ENCODE data around the gene PRKAG2. TPM values are rescaled to one million over a fixed set of nuclear protein-coding genes. Genes with fewer than 3 reads are reported as not detected.

Gene PRKAG2
- total RNA-seq, 4 donors from 2014 or later = 19.5 to 30.8 (median 27.6) TPM

DNA sequence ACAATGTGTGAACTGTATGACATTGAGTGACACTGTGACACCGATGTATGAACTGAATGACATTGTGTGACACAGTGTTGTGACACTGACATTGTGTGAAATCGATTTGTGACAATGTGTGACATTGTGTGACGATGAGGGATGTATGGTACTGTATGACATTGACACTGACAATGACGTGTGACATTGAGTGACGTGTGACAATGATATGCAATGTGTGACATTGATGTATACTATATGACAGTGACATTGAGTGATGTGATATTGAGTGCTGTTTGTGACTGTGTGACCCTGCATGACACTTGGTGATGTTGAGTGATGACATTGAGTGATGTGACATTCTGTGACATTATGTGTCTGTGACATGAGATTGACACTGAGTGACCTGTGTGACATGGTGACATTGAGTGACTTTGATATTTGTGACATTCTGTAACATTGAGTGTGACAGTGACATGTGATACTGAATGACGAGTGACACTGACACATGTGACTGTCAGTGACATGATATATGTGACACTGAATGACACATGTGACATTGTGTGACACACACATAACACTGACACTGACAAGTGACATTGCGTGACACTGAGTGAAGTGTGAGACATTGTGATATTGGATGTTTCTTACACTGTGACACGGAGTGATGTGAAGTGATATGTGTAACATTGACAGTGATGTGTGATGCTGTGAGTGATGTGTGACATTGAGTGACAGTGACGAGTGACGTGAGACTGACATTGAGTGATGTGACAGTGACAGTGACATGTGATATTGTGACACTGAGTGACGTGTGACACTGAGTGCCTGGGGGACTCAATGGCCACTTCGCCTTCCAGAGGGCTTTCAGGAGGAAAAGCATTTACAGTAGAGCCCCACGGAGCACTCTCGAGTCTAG lies 167.5 kb downstream of the PRKAG2 start:
- no peaks in the 10 kb centered on the region for H3K9me3 ChIP-seq
- WGBS, 2 donors = 93 to 96% methylated on average over 14 of the region's 14 CpGs
- TF ChIP-seq POLR2A (IDR thresholded peaks at IDR 0.05) = no peak
- TF ChIP-seq, protein P1, sequence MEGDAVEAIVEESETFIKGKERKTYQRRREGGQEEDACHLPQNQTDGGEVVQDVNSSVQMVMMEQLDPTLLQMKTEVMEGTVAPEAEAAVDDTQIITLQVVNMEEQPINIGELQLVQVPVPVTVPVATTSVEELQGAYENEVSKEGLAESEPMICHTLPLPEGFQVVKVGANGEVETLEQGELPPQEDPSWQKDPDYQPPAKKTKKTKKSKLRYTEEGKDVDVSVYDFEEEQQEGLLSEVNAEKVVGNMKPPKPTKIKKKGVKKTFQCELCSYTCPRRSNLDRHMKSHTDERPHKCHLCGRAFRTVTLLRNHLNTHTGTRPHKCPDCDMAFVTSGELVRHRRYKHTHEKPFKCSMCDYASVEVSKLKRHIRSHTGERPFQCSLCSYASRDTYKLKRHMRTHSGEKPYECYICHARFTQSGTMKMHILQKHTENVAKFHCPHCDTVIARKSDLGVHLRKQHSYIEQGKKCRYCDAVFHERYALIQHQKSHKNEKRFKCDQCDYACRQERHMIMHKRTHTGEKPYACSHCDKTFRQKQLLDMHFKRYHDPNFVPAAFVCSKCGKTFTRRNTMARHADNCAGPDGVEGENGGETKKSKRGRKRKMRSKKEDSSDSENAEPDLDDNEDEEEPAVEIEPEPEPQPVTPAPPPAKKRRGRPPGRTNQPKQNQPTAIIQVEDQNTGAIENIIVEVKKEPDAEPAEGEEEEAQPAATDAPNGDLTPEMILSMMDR (IDR thresholded peaks at IDR 0.05) = no peak
- H3K27ac ChIP-seq = no peak overlapping the region
- H3K4me3 ChIP-seq (replicated peaks in 1 of 3) = no peak overlapping the region
- no peaks in the 10 kb centered on the region for H3K36me3 ChIP-seq
- DNase-seq = no peak
- intact Hi-C loops (cut with DNase I) = no loop called here
- no peaks in the 10 kb centered on the region for H3K27me3 ChIP-seq
- H3K4me1 ChIP-seq = peaks cover 6 to 26% of the 10 kb centered on the region in 2 donors

DNA sequence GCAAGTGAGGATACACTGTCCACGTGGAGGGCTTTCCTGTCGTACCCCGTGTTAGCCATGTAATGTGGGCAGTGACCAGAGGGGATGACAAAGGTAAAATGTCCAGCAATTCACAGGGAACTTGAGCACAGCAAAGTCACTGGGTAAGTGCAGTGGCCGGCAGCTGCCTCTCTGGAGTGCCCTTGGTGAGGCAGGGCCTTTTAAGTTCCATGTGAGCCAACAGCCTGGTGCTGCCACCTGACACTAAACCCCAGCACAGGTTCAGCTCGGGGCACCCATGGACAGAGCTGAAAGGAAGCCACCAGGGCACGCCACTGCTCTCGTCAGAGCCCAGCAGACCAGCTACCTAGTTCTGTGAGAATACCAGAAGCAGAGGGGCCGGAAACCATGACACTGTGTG lies 168.3 kb downstream of the PRKAG2 start:
- TF ChIP-seq POLR2A (IDR thresholded peaks at IDR 0.05) = no peak
- TF ChIP-seq, protein P1 (IDR thresholded peaks at IDR 0.05) = no peak
- H3K27me3 ChIP-seq = no peaks in the 10 kb centered on the region
- H3K4me3 ChIP-seq (replicated peaks in 1 of 3) = no peak overlapping the region
- H3K9me3 ChIP-seq = no peaks in the 10 kb centered on the region
- DNase-seq = no peak
- peaks cover 6 to 26% of the 10 kb centered on the region in 2 donors for H3K4me1 ChIP-seq
- H3K27ac ChIP-seq = no peak overlapping the region
- intact Hi-C loops (cut with DNase I) = no loop called here
- no peaks in the 10 kb centered on the region for H3K36me3 ChIP-seq
- WGBS, 2 donors = 92 to 94% methylated on average over 7 to 8 of the region's 8 CpGs

DNA sequence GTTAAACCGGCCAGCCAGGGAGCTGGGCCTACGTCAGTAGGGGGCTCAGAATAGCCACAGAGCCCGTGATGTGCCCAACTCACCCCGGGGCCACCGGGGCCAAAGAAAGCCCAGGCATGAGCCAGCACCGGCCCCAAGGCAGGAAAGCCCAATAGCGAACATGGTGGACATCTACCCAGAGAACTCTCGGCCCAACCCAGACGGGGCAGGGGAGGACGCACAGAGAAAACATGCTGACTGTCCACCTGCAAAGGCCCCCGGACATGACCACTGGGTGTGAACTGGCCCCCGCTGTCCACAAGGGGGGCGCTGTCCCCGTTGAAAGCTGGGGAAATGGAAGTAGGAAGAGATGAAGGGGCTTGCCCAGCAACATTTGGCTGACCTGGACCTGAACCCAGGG lies 169.2 kb downstream of the PRKAG2 start:
- H3K9me3 ChIP-seq = no peaks in the 10 kb centered on the region
- H3K27ac ChIP-seq = no peak overlapping the region
- 92 to 94% methylated on average over 14 of the region's 14 CpGs for WGBS, 2 donors
- intact Hi-C loops (cut with DNase I) = no loop called here
- no peaks in the 10 kb centered on the region for H3K36me3 ChIP-seq
- H3K4me1 ChIP-seq = peaks cover 6 to 23% of the 10 kb centered on the region in 2 donors
- DNase-seq = no peak
- H3K27me3 ChIP-seq = no peaks in the 10 kb centered on the region
- no peak overlapping the region for H3K4me3 ChIP-seq (replicated peaks in 1 of 3)
- TF ChIP-seq, protein P1 (IDR thresholded peaks at IDR 0.05) = no peak
- TF ChIP-seq POLR2A (IDR thresholded peaks at IDR 0.05) = no peak

DNA sequence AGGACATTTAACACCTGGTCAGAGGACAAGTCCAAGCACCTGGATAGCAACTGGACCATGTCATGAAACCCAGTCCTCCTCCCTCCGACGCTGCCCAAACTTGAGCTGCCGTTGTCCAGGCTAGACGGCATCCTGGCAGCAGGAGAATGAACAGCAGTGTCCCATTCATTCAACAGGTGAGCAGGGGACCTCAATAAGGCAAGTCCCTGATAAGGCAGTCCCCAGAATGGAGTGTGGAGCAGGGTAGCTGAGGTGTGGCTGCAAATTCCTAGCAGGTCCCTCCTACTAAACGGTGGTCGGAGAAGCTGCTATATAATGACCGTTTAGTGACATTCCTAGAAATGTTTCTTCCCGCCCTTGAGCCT lies 169.8 kb downstream of the PRKAG2 start:
- Histone ChIP-seq H3K9me3 (no peaks in the 10 kb centered on the region), H3K27me3 (no peaks in the 10 kb centered on the region), H3K36me3 (no peaks in the 10 kb centered on the region), H3K4me1 (peaks cover under 1 to 16% of the 10 kb centered on the region in 2 donors), H3K27ac (no peak overlapping the region), H3K4me3 (replicated peaks in 1 of 3) (no peak overlapping the region)
- no peak for DNase-seq
- 90 to 92% methylated on average over 4 to 8 of the region's 8 CpGs for WGBS, 2 donors
- TF ChIP-seq POLR2A (IDR thresholded peaks at IDR 0.05) = no peak
- TF ChIP-seq, protein P1 (IDR thresholded peaks at IDR 0.05) = no peak
- intact Hi-C loops (cut with DNase I) = no loop called here

All from thyroid gland (tissue), 4 donors.